Left ventricle myocardium inferior (tissue), 1 donor: ENCODE measurements around the gene CD79A. TPM values are rescaled to one million over a fixed set of nuclear protein-coding genes. Genes with fewer than 3 reads are reported as not detected.

ENCODE experiments used
- DNase-seq: peaks from one replicate; pipeline ENCODE4 v3.0.0-alpha.2; 2020
- H3K27ac ChIP-seq: fragments of 200-600 bp; replicated peaks from 2 replicates; pipeline ENCODE4 v1.8.0; 2021
- H3K27me3 ChIP-seq: fragments of 200-600 bp; 2 replicates; pipeline ENCODE4 v1.8.0; 2021; ENCODE audit warnings: low read depth
- H3K36me3 ChIP-seq: fragments of 200-600 bp; 2 replicates; pipeline ENCODE4 v1.8.0; 2021
- H3K4me1 ChIP-seq: fragments of 200-600 bp; 2 replicates; pipeline ENCODE4 v1.8.0; 2021
- H3K4me3 ChIP-seq: fragments of 200-600 bp; 2 replicates; pipeline ENCODE4 v1.8.0; 2021; ENCODE audit warnings: mild to moderate bottlenecking, moderate library complexity
- H3K9me3 ChIP-seq: fragments of 200-600 bp; replicated peaks from 2 replicates; pipeline ENCODE4 v1.8.0; 2021
- intact Hi-C: fragments of 100-400 bp; cut with micrococcal nuclease; formaldehyde crosslinking; loops from one replicate; pipeline ENCODE4 v1.11.0; 2022
- total RNA-seq: library from RNA; stranded (reverse); fragmentation: NEBNext Ultra II Directional; extraction: Animal tissue kit (Norgen Biotek cat#: 25700); gene quantifications from one replicate; pipeline ENCODE4 v1.2.1, GENCODE V29; 2021
- TF ChIP-seq, protein P1 (sequence below): fragments of 200-600 bp; IDR thresholded peaks from 2 replicates; pipeline ENCODE4 v1.8.0; 2021; ENCODE audit warnings: antibody characterized with exemption, mild to moderate bottlenecking, borderline replicate concordance
- donor health status: DM: no; HTN: yes; CAD: no; lungs with severe emphysema.

Gene CD79A
- total RNA-seq, 1 donor from 2014 or later: not detected

DNA sequence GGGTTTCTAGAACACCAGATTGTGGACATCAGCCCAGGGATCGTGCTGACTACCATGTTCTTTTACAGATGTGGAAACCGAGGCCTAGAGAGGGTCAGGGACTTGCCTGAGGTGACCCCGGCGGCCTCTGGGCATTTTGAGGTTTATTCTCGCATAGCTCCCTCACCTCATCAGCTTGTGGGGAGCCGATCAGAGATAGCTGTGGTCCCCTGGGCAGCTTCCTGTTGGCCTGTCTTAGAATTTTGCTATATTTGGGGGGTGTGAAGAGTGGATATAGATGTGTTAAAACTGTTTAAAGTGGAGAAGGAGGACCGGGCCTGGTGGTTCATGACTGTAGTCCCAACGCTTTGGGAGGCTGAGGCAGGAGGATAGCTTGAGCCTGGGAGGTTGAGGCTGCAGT, 12.8 kb downstream of the CD79A start:
- no peak for DNase-seq
- peaks cover 43% of the 10 kb centered on the region for H3K36me3 ChIP-seq
- no peaks in the 10 kb centered on the region for H3K9me3 ChIP-seq
- no peak overlapping the region for H3K27ac ChIP-seq
- peaks cover 33% of the 10 kb centered on the region for H3K4me1 ChIP-seq
- no peak overlapping the region for H3K4me3 ChIP-seq
- H3K27me3 ChIP-seq: no peaks in the 10 kb centered on the region
- TF ChIP-seq, protein P1, sequence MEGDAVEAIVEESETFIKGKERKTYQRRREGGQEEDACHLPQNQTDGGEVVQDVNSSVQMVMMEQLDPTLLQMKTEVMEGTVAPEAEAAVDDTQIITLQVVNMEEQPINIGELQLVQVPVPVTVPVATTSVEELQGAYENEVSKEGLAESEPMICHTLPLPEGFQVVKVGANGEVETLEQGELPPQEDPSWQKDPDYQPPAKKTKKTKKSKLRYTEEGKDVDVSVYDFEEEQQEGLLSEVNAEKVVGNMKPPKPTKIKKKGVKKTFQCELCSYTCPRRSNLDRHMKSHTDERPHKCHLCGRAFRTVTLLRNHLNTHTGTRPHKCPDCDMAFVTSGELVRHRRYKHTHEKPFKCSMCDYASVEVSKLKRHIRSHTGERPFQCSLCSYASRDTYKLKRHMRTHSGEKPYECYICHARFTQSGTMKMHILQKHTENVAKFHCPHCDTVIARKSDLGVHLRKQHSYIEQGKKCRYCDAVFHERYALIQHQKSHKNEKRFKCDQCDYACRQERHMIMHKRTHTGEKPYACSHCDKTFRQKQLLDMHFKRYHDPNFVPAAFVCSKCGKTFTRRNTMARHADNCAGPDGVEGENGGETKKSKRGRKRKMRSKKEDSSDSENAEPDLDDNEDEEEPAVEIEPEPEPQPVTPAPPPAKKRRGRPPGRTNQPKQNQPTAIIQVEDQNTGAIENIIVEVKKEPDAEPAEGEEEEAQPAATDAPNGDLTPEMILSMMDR: no peak
- intact Hi-C loops: no loop called here

DNA sequence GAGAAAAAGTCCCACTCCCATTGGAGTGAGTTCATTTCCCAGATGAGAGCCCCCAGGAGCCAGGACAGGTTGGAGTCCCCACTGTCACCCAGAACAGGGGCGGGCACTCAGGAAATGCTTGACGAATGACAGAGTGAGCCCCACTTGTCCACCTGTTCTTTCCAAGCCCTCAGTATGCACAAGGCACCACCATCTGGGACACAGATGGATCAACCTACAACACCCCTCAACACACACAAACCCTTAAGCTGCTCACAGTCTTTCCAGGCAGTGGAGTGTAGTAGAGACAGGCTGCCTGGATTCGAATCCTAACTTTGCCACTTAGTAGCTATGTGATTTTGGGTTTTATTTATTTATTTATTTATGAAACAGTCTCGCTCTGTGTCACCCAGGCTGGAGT, 13.9 kb downstream of the CD79A start:
- H3K27me3 ChIP-seq: no peaks in the 10 kb centered on the region

DNA sequence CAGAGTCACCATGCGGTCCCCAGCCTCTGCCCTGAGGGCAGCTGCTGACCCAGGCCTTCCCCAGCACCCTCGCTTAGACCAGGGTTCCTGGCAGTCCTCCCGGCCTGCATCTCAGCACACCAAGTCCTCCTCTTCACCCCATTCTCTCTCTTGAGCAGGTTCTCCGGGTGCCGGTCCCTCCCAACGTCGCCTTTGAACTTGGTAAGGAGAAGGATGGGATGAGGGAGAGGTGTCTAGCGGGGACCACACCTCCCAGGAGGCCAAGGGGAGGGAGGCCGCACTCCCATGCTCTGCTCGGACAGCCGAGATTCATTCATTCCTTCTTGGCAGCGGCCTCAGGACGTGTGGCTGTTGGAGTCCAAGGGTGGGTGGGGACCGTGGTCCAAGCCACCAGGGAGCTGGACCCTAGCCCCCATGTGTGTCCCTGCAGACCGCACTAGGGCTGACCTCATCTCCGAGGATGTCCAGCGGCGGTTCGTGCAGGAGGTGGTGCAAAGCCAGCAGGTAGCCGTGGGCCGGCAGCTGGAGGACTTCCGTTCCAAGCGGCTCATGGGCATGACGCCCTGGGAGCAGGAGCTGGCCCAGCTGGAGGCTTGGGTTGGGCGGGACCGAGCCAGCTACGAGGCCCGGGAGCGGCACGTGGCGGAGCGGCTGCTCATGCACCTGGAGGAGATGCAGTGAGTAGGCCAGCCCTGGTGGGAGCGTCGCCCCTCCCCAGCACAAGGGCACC, 15.3 kb downstream of the CD79A start:
- H3K4me3 ChIP-seq: no peak overlapping the region
- no peak for DNase-seq
- no peaks in the 10 kb centered on the region for H3K27me3 ChIP-seq
- H3K9me3 ChIP-seq: no peaks in the 10 kb centered on the region
- H3K4me1 ChIP-seq: peaks cover 9% of the 10 kb centered on the region
- TF ChIP-seq, protein P1: no peak
- peaks cover 63% of the 10 kb centered on the region for H3K36me3 ChIP-seq
- no peak overlapping the region for H3K27ac ChIP-seq
- intact Hi-C loops: no loop called here

More for the DNA sequence above, 13.9 kb downstream of the CD79A start:
- H3K36me3 ChIP-seq: peaks cover 54% of the 10 kb centered on the region
- no peak overlapping the region for H3K4me3 ChIP-seq
- no peak for DNase-seq
- intact Hi-C loops: no loop called here
- H3K4me1 ChIP-seq: peaks cover 23% of the 10 kb centered on the region
- no peaks in the 10 kb centered on the region for H3K9me3 ChIP-seq
- H3K27ac ChIP-seq: no peak overlapping the region
- TF ChIP-seq, protein P1: no peak

DNA sequence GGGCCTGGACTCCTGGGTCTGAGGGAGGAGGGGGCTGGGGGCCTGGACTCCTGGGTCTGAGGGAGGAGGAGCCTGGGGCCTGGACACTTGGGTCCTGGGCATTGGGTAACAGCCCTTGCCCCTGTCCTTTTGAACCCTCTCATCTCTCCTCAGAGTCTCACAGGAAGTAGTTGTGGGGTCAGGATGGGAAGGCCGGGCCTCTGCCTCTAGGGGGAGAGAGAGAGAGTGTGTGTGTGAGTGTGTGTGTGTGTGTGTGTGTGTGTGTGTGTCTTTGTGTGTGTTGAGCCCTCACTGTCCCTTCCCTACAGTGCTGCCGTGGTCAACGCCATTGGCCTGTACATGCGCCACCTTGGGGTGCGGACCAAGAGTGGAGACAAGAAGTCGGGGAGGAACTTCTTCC, 16.8 kb downstream of the CD79A start:
- H3K4me1 ChIP-seq: no peaks in the 10 kb centered on the region
- peaks cover 73% of the 10 kb centered on the region for H3K36me3 ChIP-seq
- H3K27ac ChIP-seq: no peak overlapping the region
- no peaks in the 10 kb centered on the region for H3K27me3 ChIP-seq
- TF ChIP-seq, protein P1: no peak
- DNase-seq: no peak
- no peak overlapping the region for H3K4me3 ChIP-seq
- no peaks in the 10 kb centered on the region for H3K9me3 ChIP-seq
- intact Hi-C loops: no loop called here

DNA sequence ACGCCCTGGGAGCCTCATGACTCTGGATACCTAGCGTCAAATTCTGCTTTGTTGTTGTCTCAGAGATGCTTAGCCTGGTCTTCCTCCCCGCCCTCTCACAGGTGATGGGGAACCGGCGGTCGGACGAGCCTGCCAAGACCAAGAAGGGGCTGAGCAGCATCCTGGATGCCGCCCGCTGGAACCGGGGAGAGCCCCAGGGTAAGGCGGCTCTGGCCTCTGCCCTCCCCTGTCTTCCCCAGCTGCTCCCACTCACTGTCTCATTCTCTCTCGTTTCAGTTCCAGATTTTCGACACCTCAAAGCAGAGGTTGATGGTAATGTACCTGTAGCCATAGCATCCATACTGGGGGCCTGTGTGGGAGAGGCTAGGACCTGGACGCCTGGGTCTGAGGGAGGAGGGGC, 17.3 kb downstream of the CD79A start:
- no peak for DNase-seq
- intact Hi-C loops: no loop called here
- TF ChIP-seq, protein P1: no peak
- Histone ChIP-seq H3K27ac (no peak overlapping the region), H3K27me3 (no peaks in the 10 kb centered on the region), H3K36me3 (peaks cover 73% of the 10 kb centered on the region), H3K4me3 (no peak overlapping the region), H3K9me3 (no peaks in the 10 kb centered on the region), H3K4me1 (no peaks in the 10 kb centered on the region)
